ENCODE data around the gene YTHDF2. TPM values are rescaled to one million over a fixed set of nuclear protein-coding genes. Genes with fewer than 3 reads are reported as not detected.

YTHDF2 gene
- total and polyA plus RNA-seq, 2 donors from 2014 or later: 38.2 to 61.0 TPM

- Histone ChIP-seq H3K27me3 (ENCODE audit: control insufficient read depth, insufficient read depth, low read length) (no peaks in the 10 kb centered on the region), H3K4me3 (ENCODE audit: low read length in 3 of 3) (no peak overlapping the region), H3K4me1 (ENCODE audit: control insufficient read depth in 2 of 3, insufficient read depth in 2 of 3, low read depth in 1 of 3, low read length in 3 of 3) (no peaks in the 10 kb centered on the region), H3K27ac (ENCODE audit: low read depth in 2 of 2, low read length in 2 of 2) (no peak overlapping the region), H3K9ac (ENCODE audit: low read length in 3 of 3) (no peak overlapping the region), H3K36me3 (ENCODE audit: control insufficient read depth in 2 of 3, insufficient read depth in 3 of 3, low read length in 3 of 3) (no peaks in the 10 kb centered on the region), H3K9me3 (ENCODE audit: control insufficient read depth in 2 of 3, insufficient read depth in 1 of 3, low read length in 3 of 3) (no peaks in the 10 kb centered on the region)
- intact Hi-C loops (cut with DNase I): no loop called here
- TF ChIP-seq, protein P1, sequence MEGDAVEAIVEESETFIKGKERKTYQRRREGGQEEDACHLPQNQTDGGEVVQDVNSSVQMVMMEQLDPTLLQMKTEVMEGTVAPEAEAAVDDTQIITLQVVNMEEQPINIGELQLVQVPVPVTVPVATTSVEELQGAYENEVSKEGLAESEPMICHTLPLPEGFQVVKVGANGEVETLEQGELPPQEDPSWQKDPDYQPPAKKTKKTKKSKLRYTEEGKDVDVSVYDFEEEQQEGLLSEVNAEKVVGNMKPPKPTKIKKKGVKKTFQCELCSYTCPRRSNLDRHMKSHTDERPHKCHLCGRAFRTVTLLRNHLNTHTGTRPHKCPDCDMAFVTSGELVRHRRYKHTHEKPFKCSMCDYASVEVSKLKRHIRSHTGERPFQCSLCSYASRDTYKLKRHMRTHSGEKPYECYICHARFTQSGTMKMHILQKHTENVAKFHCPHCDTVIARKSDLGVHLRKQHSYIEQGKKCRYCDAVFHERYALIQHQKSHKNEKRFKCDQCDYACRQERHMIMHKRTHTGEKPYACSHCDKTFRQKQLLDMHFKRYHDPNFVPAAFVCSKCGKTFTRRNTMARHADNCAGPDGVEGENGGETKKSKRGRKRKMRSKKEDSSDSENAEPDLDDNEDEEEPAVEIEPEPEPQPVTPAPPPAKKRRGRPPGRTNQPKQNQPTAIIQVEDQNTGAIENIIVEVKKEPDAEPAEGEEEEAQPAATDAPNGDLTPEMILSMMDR (IDR thresholded peaks at IDR 0.05; ENCODE audit: borderline replicate concordance, extremely low read depth, insufficient read depth): no peak
- DNase-seq (no peak), FAIRE-seq (no peak)
Measured at GRCh38 chr1:28817133-28817532, 80.4 kb downstream of the YTHDF2 start.

GRCh38 chr1:28819020-28819419, 82.3 kb downstream of the YTHDF2 start:
- FAIRE-seq (no peak), DNase-seq (no peak)
- Histone ChIP-seq H3K4me3 (ENCODE audit: low read length in 3 of 3) (no peak overlapping the region), H3K9me3 (ENCODE audit: control insufficient read depth in 2 of 3, insufficient read depth in 1 of 3, low read length in 3 of 3) (no peaks in the 10 kb centered on the region), H3K36me3 (ENCODE audit: control insufficient read depth in 2 of 3, insufficient read depth in 3 of 3, low read length in 3 of 3) (no peaks in the 10 kb centered on the region), H3K27ac (ENCODE audit: low read depth in 2 of 2, low read length in 2 of 2) (no peak overlapping the region), H3K9ac (ENCODE audit: low read length in 3 of 3) (no peak overlapping the region), H3K4me1 (ENCODE audit: control insufficient read depth in 2 of 3, insufficient read depth in 2 of 3, low read depth in 1 of 3, low read length in 3 of 3) (no peaks in the 10 kb centered on the region), H3K27me3 (ENCODE audit: control insufficient read depth, insufficient read depth, low read length) (no peaks in the 10 kb centered on the region)
- TF ChIP-seq, protein P1 (IDR thresholded peaks at IDR 0.05; ENCODE audit: borderline replicate concordance, extremely low read depth, insufficient read depth): no peak
- intact Hi-C loops (cut with DNase I): no loop called here

Other genes with a start within 250 kb of the YTHDF2 start
- gene RCC1, start 230.9 kb upstream of the YTHDF2 start, total RNA-seq: 19.9 TPM
- 5.7 TPM for gene RCC1, start 230.9 kb upstream of the YTHDF2 start, polyA plus RNA-seq (ENCODE audit: insufficient read depth, low read depth, low replicate concordance)
- gene TRNAU1AP, start 183.9 kb upstream of the YTHDF2 start, total RNA-seq: 30.2 TPM
- 27.7 TPM for gene TRNAU1AP, start 183.9 kb upstream of the YTHDF2 start, polyA plus RNA-seq (ENCODE audit: insufficient read depth, low read depth, low replicate concordance)
- gene RAB42, start 144.7 kb upstream of the YTHDF2 start, total RNA-seq: 3.3 TPM
- 0.32 TPM for gene RAB42, start 144.7 kb upstream of the YTHDF2 start, polyA plus RNA-seq (ENCODE audit: insufficient read depth, low read depth, low replicate concordance)
- gene TAF12, start 93.9 kb upstream of the YTHDF2 start, total RNA-seq: 15.0 TPM
- 22.8 TPM for gene TAF12, start 93.9 kb upstream of the YTHDF2 start, polyA plus RNA-seq (ENCODE audit: insufficient read depth, low read depth, low replicate concordance)
- not detected for gene RNU11, start 88.3 kb upstream of the YTHDF2 start, total RNA-seq
- gene RNU11, start 88.3 kb upstream of the YTHDF2 start, polyA plus RNA-seq (ENCODE audit: insufficient read depth, low read depth, low replicate concordance): not detected
- 14.9 TPM for gene GMEB1, start 68.2 kb upstream of the YTHDF2 start, total RNA-seq
- gene GMEB1, start 68.2 kb upstream of the YTHDF2 start, polyA plus RNA-seq (ENCODE audit: insufficient read depth, low read depth, low replicate concordance): 4.0 TPM
- gene OPRD1, start 75.2 kb downstream of the YTHDF2 start, total RNA-seq: not detected
- not detected for gene OPRD1, start 75.2 kb downstream of the YTHDF2 start, polyA plus RNA-seq (ENCODE audit: insufficient read depth, low read depth, low replicate concordance)
- gene EPB41, start 177.6 kb downstream of the YTHDF2 start, total RNA-seq: 38.8 TPM
- gene EPB41, start 177.6 kb downstream of the YTHDF2 start, polyA plus RNA-seq (ENCODE audit: insufficient read depth, low read depth, low replicate concordance): 9.9 TPM